Stimulated activated CD4-positive, alpha-beta T cell treated with anti-CD3 and anti-CD28 coated beads, Interleukin-4, amount 100 ng/mL, for 24 hours (primary cell): ENCODE measurements around the gene TANC1.

Experiments
- DNase-seq: peaks from one replicate; pipeline ENCODE4 v3.0.0-alpha.2; 2020

TANC1 gene

DNA sequence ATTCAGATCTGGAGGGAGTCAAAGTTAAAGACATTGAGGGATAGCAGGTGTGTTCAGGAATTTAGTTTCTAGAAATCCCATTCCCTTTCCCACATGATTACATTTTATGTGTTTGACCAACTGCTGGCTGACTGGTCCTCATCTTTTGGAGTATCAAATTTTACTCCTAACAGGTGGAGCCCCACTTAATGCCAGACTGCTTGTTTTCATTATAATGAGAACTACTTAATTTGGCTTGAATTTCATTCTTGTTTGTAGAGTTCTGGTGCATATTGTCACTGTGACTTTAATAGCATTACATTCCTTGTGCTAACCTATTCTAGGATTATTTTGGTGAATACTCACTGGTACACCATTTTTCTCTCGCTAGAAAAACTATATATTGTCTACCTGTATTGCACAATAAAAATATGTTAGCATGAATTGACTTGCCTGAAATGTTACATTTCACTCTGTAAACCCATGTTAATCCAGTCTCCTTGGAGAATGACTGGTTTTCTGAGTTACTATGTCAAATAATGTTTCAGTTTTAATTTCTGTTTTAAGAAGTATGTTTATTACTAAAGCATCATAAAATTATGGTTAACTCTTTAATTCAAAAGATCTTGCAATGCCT is 98.2 kb downstream of the TANC1 start:
- DNase-seq, result no peak

DNA sequence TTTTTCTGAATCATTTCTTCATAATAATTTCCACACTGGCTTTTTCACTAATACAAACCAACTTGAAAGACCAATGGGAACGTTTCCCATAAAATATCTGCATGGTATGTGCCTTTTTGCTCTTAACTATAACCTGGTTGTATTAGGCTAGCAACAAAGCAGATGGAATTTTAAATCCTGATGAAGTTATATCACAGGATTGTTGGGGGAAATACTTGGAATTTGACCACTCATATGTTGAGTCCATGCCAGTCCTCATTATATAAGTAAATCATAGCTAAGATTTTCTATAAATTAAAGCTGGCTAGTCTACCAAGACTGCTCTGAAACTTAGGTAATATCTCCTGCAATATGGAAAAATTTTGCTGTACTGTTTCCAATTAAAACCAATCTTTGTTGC is 99.5 kb downstream of the TANC1 start:
- no peak for DNase-seq

GRCh38 chr2:159069229-159069628 is 100.8 kb downstream of the TANC1 start:
- DNase-seq, result no peak

DNA sequence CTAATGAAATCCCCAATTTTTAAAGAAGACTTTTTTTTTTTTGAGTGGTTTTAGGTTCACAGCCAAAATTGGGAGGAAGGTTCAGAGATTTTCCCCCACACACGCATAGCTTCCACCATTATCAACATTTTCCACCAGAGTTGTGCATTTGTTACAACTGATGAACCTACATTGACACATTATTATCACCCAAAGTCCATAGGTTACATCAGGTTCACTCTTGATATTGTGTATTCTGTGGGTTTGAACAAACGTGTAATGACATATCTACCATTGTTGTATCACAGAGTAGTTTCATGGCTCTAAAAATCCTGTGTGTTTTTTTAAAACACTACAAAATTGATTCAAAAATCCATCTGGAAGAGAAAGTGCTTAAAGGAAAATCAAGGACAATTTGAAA is 101.8 kb downstream of the TANC1 start:
- no peak for DNase-seq

GRCh38 chr2:159071190-159071915 is 102.9 kb downstream of the TANC1 start:
- no peak for DNase-seq

- DNase-seq, result no peak
Measured at GRCh38 chr2:159072795-159073194, 104.4 kb downstream of the TANC1 start.

DNA sequence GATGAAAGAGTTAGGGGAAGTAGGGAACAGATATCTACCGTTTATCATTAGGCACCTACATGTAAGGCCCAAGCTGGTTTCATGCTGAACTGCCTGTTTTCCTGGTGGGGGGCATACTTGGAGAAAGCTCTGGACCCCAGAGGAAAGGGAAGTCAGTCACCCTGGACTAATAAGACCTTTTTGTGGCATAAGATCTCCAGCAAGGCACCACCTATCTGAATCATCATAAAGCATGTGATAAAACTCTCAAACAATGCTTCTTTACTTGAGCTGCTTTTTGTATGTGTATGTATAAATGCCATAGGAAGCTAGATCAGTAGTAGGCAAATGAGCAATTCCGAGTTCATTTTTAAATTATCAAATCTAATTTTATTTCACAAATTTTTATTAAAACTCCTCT is 104.8 kb downstream of the TANC1 start:
- no peak for DNase-seq

DNA sequence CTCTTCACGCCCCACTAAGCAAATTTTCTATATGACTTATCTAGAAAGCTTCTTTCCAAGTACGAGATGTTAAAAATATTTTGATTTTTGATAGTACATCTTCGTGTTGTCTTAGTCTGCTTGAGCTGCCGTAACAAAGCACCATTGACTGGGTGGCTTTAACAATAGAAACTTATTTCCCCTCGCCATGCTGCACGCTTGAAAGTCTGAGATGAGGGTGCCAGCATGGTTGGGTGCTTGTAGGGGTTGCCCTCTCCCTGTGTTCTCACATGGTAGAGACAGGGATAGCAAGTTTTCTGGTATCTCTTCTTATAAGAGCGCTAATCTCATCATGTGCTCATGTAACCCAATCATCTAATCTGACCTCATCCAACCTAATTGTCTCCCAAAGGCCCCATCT is 106.2 kb downstream of the TANC1 start:
- no peak for DNase-seq

DNA sequence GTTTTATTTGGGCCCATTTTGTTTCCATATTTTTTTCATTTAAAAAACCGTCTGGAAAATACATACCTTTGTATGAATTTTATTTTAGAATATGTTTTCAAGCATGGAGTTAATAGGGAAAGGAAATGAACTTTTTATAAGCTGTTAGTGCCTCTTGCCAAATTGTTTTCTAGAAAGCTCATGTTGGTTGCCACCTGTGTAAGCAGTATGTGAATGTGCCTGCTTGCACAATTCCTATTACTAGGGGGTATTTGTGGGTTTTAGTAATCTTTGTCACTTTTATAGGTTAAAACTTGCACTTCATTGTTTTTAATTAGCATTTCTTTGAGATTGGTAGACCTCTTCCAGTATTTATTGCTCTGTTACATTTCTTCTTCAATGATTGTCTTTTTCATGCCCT is 107.3 kb downstream of the TANC1 start:
- DNase-seq, result no peak

- no peak for DNase-seq
Measured at GRCh38 chr2:159076241-159076640, 107.8 kb downstream of the TANC1 start.

GRCh38 chr2:159077869-159078268 is 109.4 kb downstream of the TANC1 start:
- no peak for DNase-seq

- DNase-seq, result no peak
Measured at GRCh38 chr2:159078443-159078842, 110.0 kb downstream of the TANC1 start.

DNA sequence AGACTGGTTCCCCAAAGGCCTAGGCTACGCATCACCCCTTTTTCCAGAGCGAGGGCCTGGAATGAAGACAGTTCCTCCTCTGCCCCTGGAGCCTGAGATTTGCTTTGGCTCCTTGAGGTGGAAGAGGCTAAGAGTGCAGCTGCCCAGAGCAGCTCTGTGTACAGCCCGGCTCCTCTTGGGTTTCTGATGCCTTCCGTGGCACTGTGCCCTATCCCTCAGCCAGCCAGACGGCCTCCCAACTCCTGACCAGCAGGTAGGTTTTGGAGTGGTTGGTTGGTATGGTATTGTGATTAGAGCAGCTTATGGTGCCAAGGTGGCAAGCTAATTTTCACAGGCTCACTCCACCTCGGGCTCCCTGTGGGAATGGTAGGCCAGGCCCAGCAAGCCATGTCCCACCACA is 112.2 kb downstream of the TANC1 start:
- no peak for DNase-seq

DNA sequence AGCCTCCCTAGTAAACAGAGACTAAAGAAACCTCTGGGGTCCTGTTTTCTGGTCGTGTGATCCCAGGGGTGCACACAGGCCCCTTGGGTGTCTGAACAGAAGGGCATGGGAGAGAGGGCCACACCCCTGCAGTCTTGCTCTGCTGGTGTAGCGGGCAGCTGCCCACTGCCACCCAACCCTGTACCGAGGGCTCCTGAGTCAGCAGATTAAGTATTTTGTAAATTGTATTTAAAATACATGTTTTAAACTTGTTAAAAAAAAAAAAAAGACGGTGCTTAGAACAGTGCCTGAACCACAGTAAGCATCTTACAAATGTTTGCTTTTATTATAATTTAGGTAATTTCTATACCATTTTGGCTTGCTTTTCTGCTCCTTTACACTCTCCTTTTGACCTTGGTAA is 113.7 kb downstream of the TANC1 start:
- no peak for DNase-seq

GRCh38 chr2:159084384-159085370 is 116.2 kb downstream of the TANC1 start:
- no peak for DNase-seq

DNA sequence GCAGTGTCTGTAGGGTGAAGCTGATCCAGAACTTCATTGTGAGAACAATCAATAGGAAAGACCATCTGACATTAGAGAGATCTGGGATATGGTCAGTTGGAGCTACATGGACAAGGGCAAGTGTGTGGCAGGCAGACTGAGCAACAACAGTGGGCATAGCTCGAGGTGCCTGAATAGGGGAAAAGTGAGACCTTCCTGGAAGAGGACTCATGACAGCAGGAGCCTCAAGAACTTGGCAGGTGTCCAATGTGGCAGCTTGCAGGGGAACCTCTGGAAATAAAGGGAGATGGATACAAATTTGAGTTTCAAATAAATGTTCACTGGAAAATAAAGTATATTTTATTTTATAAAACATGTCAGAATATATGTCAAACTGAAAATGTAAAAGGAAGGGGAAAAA is 117.9 kb downstream of the TANC1 start:
- DNase-seq, result no peak

DNA sequence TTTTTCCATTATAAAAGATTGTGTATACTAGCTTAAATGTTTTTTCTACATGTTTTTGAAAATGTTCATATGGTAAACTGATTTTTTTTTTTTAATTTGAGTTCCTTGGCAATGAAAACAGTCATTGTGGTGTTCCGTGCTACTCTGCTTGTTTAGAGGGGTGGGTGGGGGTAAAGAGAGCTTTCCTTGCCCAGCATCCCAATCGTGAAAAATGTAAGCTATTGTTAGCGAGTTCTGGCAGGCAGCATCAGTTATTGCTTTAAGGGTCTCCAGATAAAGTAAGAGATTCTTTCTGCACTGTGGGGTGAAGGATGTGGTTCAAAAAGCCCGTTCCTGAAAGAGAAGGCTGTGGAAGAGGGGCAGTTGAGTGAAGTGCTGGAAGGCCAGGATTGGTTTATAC is 118.4 kb downstream of the TANC1 start:
- no peak for DNase-seq

GRCh38 chr2:159088906-159089305 is 120.5 kb downstream of the TANC1 start:
- DNase-seq, result no peak

GRCh38 chr2:159089543-159089942 is 121.1 kb downstream of the TANC1 start:
- DNase-seq, result no peak

GRCh38 chr2:159090514-159091201 is 122.2 kb downstream of the TANC1 start:
- DNase-seq, result no peak

GRCh38 chr2:159091381-159091780 is 122.9 kb downstream of the TANC1 start:
- no peak for DNase-seq

- no peak for DNase-seq
Measured at GRCh38 chr2:159091976-159092375, 123.5 kb downstream of the TANC1 start.

- DNase-seq, result no peak
Measured at GRCh38 chr2:159093497-159093896, 125.1 kb downstream of the TANC1 start.
